HG03095 (cell line): ENCODE data around the gene NDUFB10.
A peak's percentile ranks its signal among the peaks of the same experiment; 100 is the strongest.
"Not testable (repeated sequence)": the region's sequence is repeated elsewhere in the genome, so short reads cannot be mapped to it uniquely, and the experiment has no call there.

Source experiments
- ATAC-seq: cut with Tn5 transposase; IDR thresholded peaks from one replicate; pipeline ENCODE4 v1.9.1; 2021; ENCODE audit warnings: moderate library complexity; ENCODE audit not compliant: unreplicated experiment

Gene NDUFB10

GRCh38 chr16:1959269-1960039 lies at the start of gene NDUFB10:
Gene NDUFB10, plus strand, starts transcription at chr16:1959538. Its CDS starts 87 bp downstream, at chr16:1959625.
- peak; percentile 63 for ATAC-seq

GRCh38 chr16:1909561-1910231 lies 49.6 kb upstream of the NDUFB10 start:
- ATAC-seq = no peak

- ATAC-seq = no peak
Observed at GRCh38 chr16:1911467-1912214, 47.7 kb upstream of the NDUFB10 start.

GRCh38 chr16:1912215-1912543 lies 47.2 kb upstream of the NDUFB10 start:
- ATAC-seq = no peak

- ATAC-seq = no peak
Observed at GRCh38 chr16:1913327-1914083, 45.8 kb upstream of the NDUFB10 start.

GRCh38 chr16:1914084-1914608 lies 45.2 kb upstream of the NDUFB10 start:
- ATAC-seq = no peak

- no peak for ATAC-seq
Observed at GRCh38 chr16:1914988-1915387, 44.4 kb upstream of the NDUFB10 start.

- no peak for ATAC-seq
Observed at GRCh38 chr16:1915732-1916639, 43.4 kb upstream of the NDUFB10 start.

GRCh38 chr16:1916640-1916990 lies 42.7 kb upstream of the NDUFB10 start:
- ATAC-seq = no peak

GRCh38 chr16:1917056-1917664 lies 42.2 kb upstream of the NDUFB10 start:
- no peak for ATAC-seq

GRCh38 chr16:1917665-1918350 lies 41.5 kb upstream of the NDUFB10 start:
- ATAC-seq = no peak

- ATAC-seq = no peak
Observed at GRCh38 chr16:1918351-1919326, 40.7 kb upstream of the NDUFB10 start, which contains the start of gene HS3ST6. Gene HS3ST6, minus strand, starts transcription at chr16:1918415. Its CDS starts 92 bp downstream, at chr16:1918323.

- ATAC-seq = no peak
Observed at GRCh38 chr16:1919327-1919998, 39.9 kb upstream of the NDUFB10 start.

GRCh38 chr16:1920122-1920521 lies 39.2 kb upstream of the NDUFB10 start:
- ATAC-seq = not testable (repeated sequence)

GRCh38 chr16:1920727-1921171 lies 38.6 kb upstream of the NDUFB10 start:
- ATAC-seq = no peak

GRCh38 chr16:1922357-1922756 lies 37.0 kb upstream of the NDUFB10 start:
- no peak for ATAC-seq
